SU-DHL-6 (cell line): Measurements from ENCODE around the gene SH2D4B.

Experiments
- H2AFZ ChIP-seq: fragments of 200-600 bp; sonication (generic); 2 replicates; pipeline ENCODE4 v1.6.1; 2014; ENCODE audit warnings: low read depth, mild to moderate bottlenecking, moderate library complexity, mixed read lengths, antibody characterized with exemption, low read length; ENCODE audit not compliant: severe bottlenecking
- H3F3A ChIP-seq: fragments of 200-600 bp; shearing (Covaris generic); 2 replicates; pipeline ENCODE4 v1.6.0; 2016; ENCODE audit warnings: antibody characterized with exemption, mild to moderate bottlenecking; ENCODE audit not compliant: insufficient read depth
- H3K27ac ChIP-seq: fragments of 200-600 bp; sonication (generic); 2 replicates; pipeline ENCODE4 v1.5.1; 2016; ENCODE audit warnings: low read depth, mild to moderate bottlenecking, low read length, moderate library complexity, mixed read lengths
- H3K27me3 ChIP-seq: fragments of 200-600 bp; sonication (generic), shearing (Covaris generic); 2 replicates; pipeline ENCODE4 v1.6.0; 2014; ENCODE audit warnings: mild to moderate bottlenecking, low read length
- H3K36me3 ChIP-seq: fragments of 200-600 bp; sonication (generic); 2 replicates; pipeline ENCODE4 v1.6.1; 2014; ENCODE audit warnings: mild to moderate bottlenecking, low read length, mixed read lengths
- H3K4me2 ChIP-seq: fragments of 300-600, 200-600 bp; shearing (Covaris generic), sonication (generic); 2 replicates; pipeline ENCODE4 v1.6.0; 2014; ENCODE audit warnings: low read length, low read depth, mild to moderate bottlenecking; ENCODE audit not compliant: poor library complexity, severe bottlenecking
- H3K4me3 ChIP-seq: fragments of 200-600 bp; sonication (generic); 2 replicates; pipeline ENCODE4 v1.5.1; 2014; ENCODE audit warnings: antibody characterized with exemption, low read length, mild to moderate bottlenecking, mixed read lengths; ENCODE audit not compliant: insufficient read depth, poor library complexity, severe bottlenecking
- H3K79me2 ChIP-seq: fragments of 200-600 bp; sonication (generic); 2 replicates; pipeline ENCODE4 v1.6.1; 2014; ENCODE audit warnings: mild to moderate bottlenecking, low read length, moderate library complexity; ENCODE audit not compliant: insufficient read depth
- H3K9ac ChIP-seq: fragments of 200-600 bp; sonication (generic); 2 replicates; pipeline ENCODE4 v1.7.0; 2014; ENCODE audit warnings: mild to moderate bottlenecking, low read length
- H3K9me2 ChIP-seq: fragments of 200-600 bp; sonication (generic); replicated peaks from 2 replicates; pipeline ENCODE4 v1.6.1; 2014; ENCODE audit warnings: low read length; ENCODE audit not compliant: insufficient read depth
- H3K9me3 ChIP-seq: fragments of 200-600 bp; sonication (generic); 2 replicates; pipeline ENCODE4 v1.6.1; 2014; ENCODE audit warnings: low read length, mixed read lengths; ENCODE audit not compliant: insufficient read depth
- H4K20me1 ChIP-seq: fragments of 200-600 bp; sonication (generic); 2 replicates; pipeline ENCODE4 v1.6.1; 2014; ENCODE audit warnings: low read depth, mild to moderate bottlenecking, antibody characterized with exemption, low read length, moderate library complexity, mixed read lengths
- CTCF ChIP-seq: fragments of 200-600 bp; sonication (generic); IDR thresholded peaks from one replicate; pipeline ENCODE4 v1.5.1; 2017; ENCODE audit warnings: antibody characterized with exemption, mild to moderate bottlenecking, low read length, moderate library complexity; ENCODE audit not compliant: insufficient read depth, poor library complexity, severe bottlenecking
- EZH2phosphoT487 ChIP-seq: fragments of 200-600 bp; sonication (generic), shearing (Covaris generic); conservative IDR thresholded peaks from 2 replicates; pipeline ENCODE4 v1.6.1; 2018; ENCODE audit warnings: mild to moderate bottlenecking, antibody characterized with exemption, low read length, moderate library complexity, mixed read lengths

SH2D4B gene

DNA sequence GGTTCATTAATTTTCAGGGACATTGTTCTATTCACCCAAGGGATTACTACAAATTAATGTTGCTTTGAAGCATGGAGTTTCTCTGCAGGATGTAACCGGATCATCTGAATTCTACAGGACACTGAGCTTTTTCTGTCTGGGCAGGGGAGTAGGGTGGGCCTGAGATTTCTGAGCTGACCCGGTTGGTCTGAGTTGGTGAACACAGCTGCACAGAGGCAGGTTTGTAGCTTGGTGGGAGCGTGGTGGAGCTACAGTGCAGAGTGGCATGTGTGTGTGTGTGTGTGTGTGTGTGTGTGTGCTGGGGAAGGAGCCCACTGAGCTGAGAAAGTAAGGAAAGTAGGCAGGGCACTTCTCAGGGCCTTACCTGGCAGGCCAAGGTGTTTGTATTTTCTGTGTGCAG is 62.6 kb downstream of the SH2D4B start:
- no peaks in the 10 kb centered on the region for H4K20me1 ChIP-seq
- no peak overlapping the region for H3K27ac ChIP-seq
- no peak overlapping the region for H3K4me3 ChIP-seq
- H3K36me3 ChIP-seq, result no peaks in the 10 kb centered on the region
- H3K9me3 ChIP-seq, result no peaks in the 10 kb centered on the region
- no peaks in the 10 kb centered on the region for H3K9me2 ChIP-seq
- H3K27me3 ChIP-seq, result no peaks in the 10 kb centered on the region
- TF ChIP-seq EZH2phosphoT487 (no peak), CTCF (no peak)
- H3K4me2 ChIP-seq, result no peak overlapping the region
- no peaks in the 10 kb centered on the region for H3F3A ChIP-seq
- H3K9ac ChIP-seq, result no peak overlapping the region
- H2AFZ ChIP-seq, result no peak overlapping the region
- H3K79me2 ChIP-seq, result no peaks in the 10 kb centered on the region

GRCh38 chr10:80602881-80603280 is 65.2 kb downstream of the SH2D4B start:
- no peaks in the 10 kb centered on the region for H3F3A ChIP-seq
- no peaks in the 10 kb centered on the region for H3K27me3 ChIP-seq
- H2AFZ ChIP-seq, result no peak overlapping the region
- H3K4me3 ChIP-seq, result no peak overlapping the region
- no peaks in the 10 kb centered on the region for H3K36me3 ChIP-seq
- H3K9me2 ChIP-seq, result no peaks in the 10 kb centered on the region
- no peak overlapping the region for H3K4me2 ChIP-seq
- no peak overlapping the region for H3K9ac ChIP-seq
- H4K20me1 ChIP-seq, result no peaks in the 10 kb centered on the region
- H3K79me2 ChIP-seq, result no peaks in the 10 kb centered on the region
- no peaks in the 10 kb centered on the region for H3K9me3 ChIP-seq
- no peak overlapping the region for H3K27ac ChIP-seq
- no peak for TF ChIP-seq EZH2phosphoT487
- TF ChIP-seq CTCF, result no peak

GRCh38 chr10:80603516-80603915 is 65.8 kb downstream of the SH2D4B start:
- Histone ChIP-seq H3K4me2 (no peak overlapping the region), H3K36me3 (no peaks in the 10 kb centered on the region), H3K79me2 (no peaks in the 10 kb centered on the region), H3K27me3 (no peaks in the 10 kb centered on the region), H3F3A (no peaks in the 10 kb centered on the region), H3K4me3 (no peak overlapping the region), H3K27ac (no peak overlapping the region), H3K9ac (no peak overlapping the region), H4K20me1 (no peaks in the 10 kb centered on the region), H3K9me2 (no peaks in the 10 kb centered on the region), H3K9me3 (no peaks in the 10 kb centered on the region), H2AFZ (no peak overlapping the region)
- TF ChIP-seq EZH2phosphoT487 (no peak), CTCF (no peak)

DNA sequence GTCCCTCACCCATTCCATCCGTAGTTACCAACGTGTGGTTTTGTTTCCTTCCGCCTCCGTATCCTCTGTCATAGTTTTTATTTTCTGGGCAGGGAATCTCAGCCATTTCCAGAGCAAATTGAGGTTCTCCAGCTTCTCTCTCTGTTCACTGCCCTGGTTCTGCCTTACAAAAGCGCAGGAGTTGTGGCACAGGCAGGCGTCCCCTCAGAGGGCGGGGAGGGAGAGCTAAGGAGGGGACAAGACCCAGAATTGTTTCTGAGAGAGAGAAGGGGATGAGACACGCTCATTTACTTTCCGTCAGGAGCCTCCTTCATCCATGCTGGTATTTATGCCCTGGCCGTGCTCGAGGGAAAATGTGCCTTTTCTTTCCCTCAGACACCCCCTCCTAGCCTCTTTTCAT is 71.0 kb downstream of the SH2D4B start:
- H3K9me2 ChIP-seq, result no peaks in the 10 kb centered on the region
- no peak for TF ChIP-seq CTCF
- TF ChIP-seq EZH2phosphoT487, result no peak
- no peaks in the 10 kb centered on the region for H3K36me3 ChIP-seq
- H3K4me3 ChIP-seq, result no peak overlapping the region
- H3K27me3 ChIP-seq, result no peaks in the 10 kb centered on the region
- H3K9ac ChIP-seq, result no peak overlapping the region
- no peak overlapping the region for H3K4me2 ChIP-seq
- no peaks in the 10 kb centered on the region for H3K79me2 ChIP-seq
- no peak overlapping the region for H3K27ac ChIP-seq
- H3K9me3 ChIP-seq, result no peaks in the 10 kb centered on the region
- no peaks in the 10 kb centered on the region for H4K20me1 ChIP-seq
- no peak overlapping the region for H2AFZ ChIP-seq
- H3F3A ChIP-seq, result no peaks in the 10 kb centered on the region
